GM19025 (cell line): Measurements from ENCODE around the gene POLN.
A peak's percentile ranks its signal among the peaks of the same experiment; 100 is the strongest.

Source experiments
- ATAC-seq: cut with Tn5 transposase; IDR thresholded peaks from one replicate; pipeline ENCODE4 v1.9.1; 2021; ENCODE audit warnings: mild to moderate bottlenecking, low read depth, moderate library complexity; ENCODE audit not compliant: unreplicated experiment

Gene POLN

DNA sequence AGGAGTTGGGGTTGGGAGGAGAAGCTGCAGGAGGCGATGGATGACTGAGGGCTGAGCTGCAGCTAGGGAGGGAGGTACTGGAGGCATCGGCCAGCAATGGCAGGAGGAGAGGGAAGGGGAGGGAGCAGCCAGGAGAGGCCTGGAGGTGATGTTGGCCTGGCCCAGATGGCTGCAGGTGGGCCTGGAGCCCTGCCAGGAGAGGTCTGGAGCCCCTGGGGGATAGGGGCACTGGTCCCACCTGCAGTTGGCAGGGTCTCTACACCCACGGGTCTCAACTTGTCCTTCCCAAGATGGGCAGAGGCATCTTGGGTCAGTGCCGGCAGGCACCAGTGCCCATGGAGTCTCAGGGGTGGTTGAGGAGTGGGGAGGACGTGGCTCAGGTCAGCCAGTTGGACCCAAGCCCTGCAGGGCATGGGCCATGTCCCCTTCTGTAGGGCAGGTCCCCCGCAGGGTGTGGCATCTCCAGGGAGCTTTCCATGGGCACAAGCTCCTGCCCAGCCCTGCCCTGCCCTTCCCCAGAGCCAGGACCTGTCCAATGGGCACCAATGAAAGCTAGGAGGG lies 22.6 kb upstream of the POLN start:
- no peak for ATAC-seq

- no peak for ATAC-seq
Observed at GRCh38 chr4:2263926-2264321, 22.0 kb upstream of the POLN start.

DNA sequence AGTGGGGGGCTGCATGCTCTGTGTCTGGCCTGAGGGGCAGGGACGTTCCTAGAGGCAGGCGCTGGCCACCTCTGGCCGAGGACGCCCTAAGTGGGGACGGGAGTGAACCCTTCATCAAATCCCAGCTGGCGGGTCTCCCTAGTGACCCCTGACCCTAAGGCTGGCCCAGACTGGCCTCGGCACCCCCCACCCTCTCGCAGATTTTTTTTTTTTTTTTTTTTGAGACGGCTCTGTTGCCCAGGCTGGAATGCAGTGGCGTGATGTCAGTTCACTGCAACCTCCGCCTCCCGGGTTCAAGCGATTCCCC lies 21.0 kb upstream of the POLN start:
- no peak for ATAC-seq

DNA sequence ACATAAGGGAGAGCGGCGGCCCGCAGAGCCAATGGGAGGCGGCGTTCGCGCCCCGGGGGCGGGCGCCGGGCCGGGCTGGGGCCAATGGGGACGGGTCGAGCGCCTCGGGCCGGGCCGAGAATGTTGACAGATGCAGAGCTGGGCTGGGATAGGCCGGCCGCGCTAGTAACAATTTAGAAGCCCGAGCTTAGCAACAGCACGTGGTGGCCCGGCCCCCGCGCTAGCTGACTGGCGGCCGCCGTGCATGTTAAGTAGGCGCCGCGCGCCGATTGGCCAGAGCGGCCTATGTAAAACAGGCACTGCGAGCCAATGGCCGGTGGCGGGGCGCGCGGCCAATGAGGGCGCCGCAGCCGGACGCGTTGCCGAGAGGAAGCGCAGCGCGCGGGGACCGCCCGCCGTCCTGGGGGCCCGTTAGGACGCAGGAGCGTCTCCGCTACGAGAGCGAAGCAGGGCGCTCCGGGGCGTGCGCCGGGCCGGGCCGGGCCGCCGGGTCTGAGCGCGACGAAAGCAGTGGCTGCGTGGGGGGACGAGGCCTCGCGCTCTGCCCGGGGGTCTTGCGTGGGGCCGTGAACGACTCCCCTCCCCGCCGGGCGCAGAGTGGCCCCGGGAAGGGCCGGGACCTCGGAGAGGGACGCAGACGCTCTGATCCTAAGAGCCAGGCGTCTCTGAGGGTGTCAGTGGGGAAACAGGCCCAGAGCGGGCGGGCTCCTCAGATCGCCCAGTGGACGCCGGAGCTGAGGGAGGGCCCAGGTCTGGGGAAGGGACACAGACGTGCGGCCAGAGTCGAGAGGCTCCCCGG lies 20.4 kb upstream of the POLN start:
- ATAC-seq, result peak; percentile 90

DNA sequence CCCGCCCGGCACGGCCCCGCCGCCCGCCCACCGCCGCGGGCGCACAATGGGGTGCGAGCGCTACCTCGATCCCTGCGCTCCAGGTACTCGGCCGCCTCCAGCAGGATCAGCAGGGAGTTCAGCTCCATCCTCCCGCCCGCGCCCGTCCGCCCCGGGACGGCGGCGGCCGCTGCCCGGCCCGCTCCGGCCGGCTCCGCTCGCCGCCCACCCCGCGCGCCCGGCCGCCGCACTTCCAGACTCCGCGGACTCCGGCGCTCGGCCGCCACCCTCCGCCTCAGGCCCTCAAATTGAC lies 19.9 kb upstream of the POLN start, which contains the start of gene MXD4:
Gene MXD4, minus strand, starts transcription at position 257 of the 292 bp plus-strand sequence. Its CDS starts 129 bp downstream, at position 128.
- no peak for ATAC-seq

GRCh38 chr4:2261110-2261852 lies 19.4 kb upstream of the POLN start:
- peak; percentile 14 for ATAC-seq

DNA sequence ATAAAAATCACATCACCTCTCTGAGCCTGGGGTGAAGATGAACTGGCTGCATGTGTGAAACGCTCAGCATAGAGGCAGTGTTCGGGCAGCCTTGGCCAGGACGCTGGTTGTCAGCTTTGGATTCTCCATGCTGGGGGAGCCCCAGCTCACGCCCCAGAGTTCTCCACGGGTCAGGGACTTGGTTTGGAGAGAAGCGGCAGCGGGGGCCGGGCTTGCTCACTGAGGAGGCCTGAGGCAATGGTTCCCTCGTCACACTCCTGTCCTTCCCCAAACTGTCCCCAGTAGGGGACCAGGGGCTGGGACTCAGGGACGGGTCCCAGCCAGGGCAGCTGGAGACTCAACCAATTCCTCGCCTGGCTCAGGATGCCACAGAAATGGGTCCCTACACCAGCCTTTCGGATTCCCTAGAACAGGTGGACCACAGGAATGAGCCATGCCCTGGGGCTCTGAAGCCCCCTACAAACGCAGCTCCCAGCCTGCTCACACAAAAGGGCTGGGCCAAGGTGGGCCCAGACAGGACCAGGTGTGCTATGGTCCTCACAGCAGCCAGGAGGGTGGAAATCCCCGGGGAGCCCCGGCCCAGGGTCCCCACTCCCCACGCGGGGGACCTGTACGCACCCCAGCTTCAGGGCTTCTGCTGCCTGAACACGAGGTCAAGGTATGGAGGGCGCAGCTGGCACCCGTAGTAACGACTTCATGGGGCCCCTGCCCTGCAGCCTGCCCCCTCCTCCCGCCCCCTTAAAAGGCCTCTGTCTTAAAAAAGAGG lies 18.6 kb upstream of the POLN start:
- ATAC-seq, result no peak

DNA sequence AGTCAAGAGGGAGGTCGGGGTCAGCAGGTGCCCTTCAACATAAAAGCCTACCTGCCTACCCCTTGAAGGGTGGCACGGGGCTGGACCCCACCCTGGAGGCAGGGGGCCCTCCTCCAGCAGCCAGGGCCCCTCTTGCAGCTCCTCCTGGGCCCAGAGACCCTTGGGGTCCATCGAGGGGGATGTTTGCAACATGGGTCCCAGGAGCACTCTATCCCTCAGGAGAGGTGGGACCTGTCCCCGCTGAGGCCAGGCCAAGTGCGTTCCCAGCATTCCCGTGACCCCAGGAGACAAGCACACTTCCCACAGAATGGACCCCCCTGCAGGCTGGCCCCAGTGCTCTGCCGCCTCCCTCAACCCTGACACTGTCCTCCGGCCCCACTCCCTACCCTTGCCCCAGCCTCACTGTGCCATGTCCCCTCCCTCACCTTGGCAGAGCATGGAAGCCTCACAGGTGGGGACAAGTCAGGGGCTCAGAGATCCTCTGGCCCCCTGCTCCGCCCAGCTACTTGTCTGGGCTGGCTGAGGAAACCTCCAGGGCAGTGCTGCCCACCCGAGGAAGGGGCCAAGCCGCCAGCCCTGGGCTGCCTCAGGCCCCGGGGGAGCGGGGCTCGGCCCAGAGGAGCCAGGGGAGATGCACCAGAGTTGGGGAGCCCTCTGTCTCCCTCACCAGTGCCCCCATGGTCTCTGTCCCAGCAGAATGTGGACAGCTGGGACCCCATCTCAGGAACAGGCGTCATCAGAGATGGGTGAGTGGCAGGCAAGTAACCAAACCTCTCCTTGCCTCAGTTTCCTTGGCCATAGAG lies 17.8 kb upstream of the POLN start:
- ATAC-seq, result no peak

DNA sequence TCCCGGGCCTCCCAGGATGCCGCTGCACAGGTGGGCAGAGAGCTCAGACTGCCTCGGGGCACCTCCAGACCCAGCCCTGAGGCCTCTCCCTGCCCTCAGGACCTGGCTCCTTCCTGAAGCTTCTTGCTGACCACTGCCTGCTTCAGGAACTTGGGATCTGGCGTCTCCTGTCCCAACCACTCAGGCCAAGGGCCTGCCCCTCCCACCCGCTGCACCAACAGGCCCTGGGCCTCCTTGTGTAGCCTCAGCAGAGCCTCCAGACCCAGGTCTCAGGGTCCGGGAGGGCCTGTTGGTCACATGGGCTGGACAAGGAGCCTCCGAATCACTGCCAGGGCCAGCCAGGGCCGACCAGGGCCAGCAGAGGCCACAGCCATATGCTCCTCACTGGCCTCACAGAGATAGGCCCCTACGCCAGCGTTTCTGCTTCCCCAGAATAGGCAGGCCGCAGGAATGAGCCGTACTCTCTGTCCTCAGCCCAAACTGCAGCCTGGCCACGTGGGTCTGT lies 17.2 kb upstream of the POLN start:
- no peak for ATAC-seq

GRCh38 chr4:2258091-2259035 lies 16.4 kb upstream of the POLN start:
- no peak for ATAC-seq

GRCh38 chr4:2257361-2258081 lies 15.6 kb upstream of the POLN start:
- ATAC-seq, result no peak

- ATAC-seq, result no peak
Observed at GRCh38 chr4:2256781-2257191, 14.9 kb upstream of the POLN start.

- ATAC-seq, result no peak
Observed at GRCh38 chr4:2256156-2256731, 14.3 kb upstream of the POLN start.

GRCh38 chr4:2255501-2256155 lies 13.7 kb upstream of the POLN start:
- ATAC-seq, result no peak

- ATAC-seq, result no peak
Observed at GRCh38 chr4:2254665-2255500, 13.0 kb upstream of the POLN start.

DNA sequence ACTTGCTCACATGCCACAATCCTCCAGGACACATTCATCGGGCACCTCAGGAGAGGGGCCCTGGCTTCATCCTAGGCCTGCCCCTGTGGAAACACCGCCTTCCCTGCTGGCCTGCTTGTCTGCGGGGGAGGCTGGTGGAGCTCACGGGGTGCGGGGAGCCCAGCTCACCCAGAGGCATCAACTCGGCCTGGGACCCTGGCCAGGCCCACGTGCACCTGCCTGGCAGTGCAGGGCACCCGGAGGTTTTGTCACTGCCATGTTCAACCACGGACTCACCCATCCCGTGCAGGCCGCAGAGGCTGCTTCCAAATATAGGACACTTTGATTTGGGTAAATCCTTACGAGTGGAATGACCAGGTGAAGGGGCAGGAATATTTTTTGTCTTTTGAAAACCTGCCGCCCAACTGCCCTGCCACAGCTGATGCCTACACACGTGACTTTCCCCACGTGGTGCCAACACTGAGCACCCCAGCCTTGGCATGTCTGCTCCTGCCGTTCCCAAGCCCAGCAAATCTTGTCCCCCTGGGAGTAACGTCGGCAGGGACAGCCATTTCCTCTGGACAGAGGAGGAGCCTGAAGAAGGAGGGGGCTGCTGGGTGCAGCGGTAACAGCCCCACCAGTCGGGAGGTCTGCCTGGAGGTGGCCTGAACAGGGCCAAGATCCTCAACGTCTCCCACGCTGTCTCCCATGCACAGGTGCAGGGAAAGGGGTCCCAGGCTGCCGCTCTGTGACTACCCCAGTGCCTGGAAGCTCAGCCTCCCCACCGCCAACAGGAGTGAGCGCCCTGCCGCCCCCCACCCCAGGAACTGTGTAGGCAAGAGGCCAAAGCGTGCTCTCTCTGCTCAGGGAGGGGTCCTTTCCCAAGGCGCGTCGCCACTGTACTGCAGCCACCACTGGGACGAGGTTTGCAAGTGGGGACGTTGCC lies 11.5 kb upstream of the POLN start:
- no peak for ATAC-seq
